Measurements from ENCODE around the gene ARHGAP32. TPM values are rescaled to one million over a fixed set of nuclear protein-coding genes. Genes with fewer than 3 reads are reported as not detected.

The ARHGAP32 gene
- total RNA-seq, 1 experiment from 2014 or later, result 54.0 TPM

DNA sequence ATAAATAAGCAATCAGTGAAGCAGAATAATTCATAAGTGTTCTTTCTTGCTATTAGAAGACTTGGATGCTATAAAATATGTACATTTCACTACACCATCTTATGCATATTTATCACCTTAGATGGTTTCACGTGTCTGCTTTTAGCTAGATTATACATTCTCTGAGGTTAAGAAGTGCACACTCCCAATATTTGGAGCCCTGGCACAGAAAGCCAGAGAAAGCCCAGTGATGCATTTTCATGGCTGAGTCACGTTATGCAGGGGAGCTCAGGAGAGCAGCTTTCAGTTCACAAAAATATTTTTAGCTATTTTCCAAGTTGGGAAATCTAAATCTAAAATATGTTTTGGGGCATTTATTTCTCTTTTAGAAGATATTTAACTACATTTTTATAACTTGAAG, 244.4 kb downstream of the ARHGAP32 start:
- Histone ChIP-seq H3K27me3 (replicated peaks; ENCODE audit: control insufficient read depth, insufficient read depth, low read length) (0 out of 2 replicates have a peak, but pooled peaks cover 2% of the 10 kb centered on the region), H3K9me3 (no peaks in the 10 kb centered on the region), H3K36me3 (ENCODE audit: control insufficient read depth, insufficient read depth, low read length) (no peaks in the 10 kb centered on the region), H3K4me1 (no peaks in the 10 kb centered on the region), H3K4me3 (ENCODE audit: low read depth, low read length) (no peak overlapping the region)
- Mint-ChIP-seq H3K27ac (ENCODE audit: unreplicated experiment) (no peak overlapping the region), H3K27me3 (ENCODE audit: insufficient read depth, unreplicated experiment) (peaks cover 6% of the 10 kb centered on the region), H3K4me3 (ENCODE audit: unreplicated experiment) (no peak overlapping the region), H3K9me3 (ENCODE audit: unreplicated experiment) (no peaks in the 10 kb centered on the region), H3K36me3 (ENCODE audit: insufficient read depth, unreplicated experiment) (no peaks in the 10 kb centered on the region), H3K4me1 (ENCODE audit: low read depth, unreplicated experiment) (no peaks in the 10 kb centered on the region)
- DNase-seq, result no peak
- ChIA-PET POLR2A (no interaction called here), CTCF (interaction anchor here (0.9 to 2.5 kb wide), 6 partner anchors 9 to 67 kb away, joined by 3 to 15 read pairs (median 4); no protein-coding TSS in a partner anchor)
- intact Hi-C loops (cut with micrococcal nuclease; ENCODE audit: unreplicated experiment), result loop anchor here (1.0 kb wide), 1 partner anchor 63 kb away; no protein-coding TSS in a partner anchor
- BruUV-seq (replicated peaks), result no TSS peak
- TF ChIP-seq, protein P1, sequence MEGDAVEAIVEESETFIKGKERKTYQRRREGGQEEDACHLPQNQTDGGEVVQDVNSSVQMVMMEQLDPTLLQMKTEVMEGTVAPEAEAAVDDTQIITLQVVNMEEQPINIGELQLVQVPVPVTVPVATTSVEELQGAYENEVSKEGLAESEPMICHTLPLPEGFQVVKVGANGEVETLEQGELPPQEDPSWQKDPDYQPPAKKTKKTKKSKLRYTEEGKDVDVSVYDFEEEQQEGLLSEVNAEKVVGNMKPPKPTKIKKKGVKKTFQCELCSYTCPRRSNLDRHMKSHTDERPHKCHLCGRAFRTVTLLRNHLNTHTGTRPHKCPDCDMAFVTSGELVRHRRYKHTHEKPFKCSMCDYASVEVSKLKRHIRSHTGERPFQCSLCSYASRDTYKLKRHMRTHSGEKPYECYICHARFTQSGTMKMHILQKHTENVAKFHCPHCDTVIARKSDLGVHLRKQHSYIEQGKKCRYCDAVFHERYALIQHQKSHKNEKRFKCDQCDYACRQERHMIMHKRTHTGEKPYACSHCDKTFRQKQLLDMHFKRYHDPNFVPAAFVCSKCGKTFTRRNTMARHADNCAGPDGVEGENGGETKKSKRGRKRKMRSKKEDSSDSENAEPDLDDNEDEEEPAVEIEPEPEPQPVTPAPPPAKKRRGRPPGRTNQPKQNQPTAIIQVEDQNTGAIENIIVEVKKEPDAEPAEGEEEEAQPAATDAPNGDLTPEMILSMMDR (IDR thresholded peaks at IDR 0.05; ENCODE audit: insufficient read depth in 1 of 2, low read depth in 1 of 2, low read length in 1 of 2, severe bottlenecking in 1 of 2, unreplicated experiment in 1 of 2), result no peak

DNA sequence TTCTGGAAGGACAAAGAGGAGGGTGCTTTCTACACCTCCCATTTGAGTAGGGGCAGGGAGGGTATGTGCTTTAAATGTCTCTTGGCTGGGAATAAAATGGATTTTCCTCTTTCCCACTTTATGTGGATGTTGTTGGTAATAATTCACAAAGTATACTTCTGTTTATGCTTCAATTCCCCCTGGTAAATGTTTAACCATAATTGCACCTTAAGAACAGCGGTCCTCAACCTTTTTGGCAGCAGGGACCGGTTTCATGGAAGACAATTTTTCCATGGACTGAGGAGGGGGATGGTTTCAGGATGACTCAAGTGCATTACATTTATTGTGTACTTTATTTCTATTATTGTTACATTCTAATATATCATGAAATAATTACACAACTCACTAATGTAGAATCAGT, 245.5 kb downstream of the ARHGAP32 start:
- Mint-ChIP-seq H3K27ac (ENCODE audit: unreplicated experiment) (no peak overlapping the region), H3K4me1 (ENCODE audit: low read depth, unreplicated experiment) (no peaks in the 10 kb centered on the region), H3K9me3 (ENCODE audit: unreplicated experiment) (no peaks in the 10 kb centered on the region), H3K27me3 (ENCODE audit: insufficient read depth, unreplicated experiment) (peaks cover 5% of the 10 kb centered on the region), H3K36me3 (ENCODE audit: insufficient read depth, unreplicated experiment) (no peaks in the 10 kb centered on the region), H3K4me3 (ENCODE audit: unreplicated experiment) (no peak overlapping the region)
- BruUV-seq (replicated peaks), result no TSS peak
- no peak for DNase-seq
- Histone ChIP-seq H3K27me3 (replicated peaks; ENCODE audit: control insufficient read depth, insufficient read depth, low read length) (0 out of 2 replicates have a peak, but pooled peaks cover 2% of the 10 kb centered on the region), H3K36me3 (ENCODE audit: control insufficient read depth, insufficient read depth, low read length) (no peaks in the 10 kb centered on the region), H3K4me1 (no peaks in the 10 kb centered on the region), H3K9me3 (no peaks in the 10 kb centered on the region), H3K4me3 (ENCODE audit: low read depth, low read length) (no peak overlapping the region)
- TF ChIP-seq, protein P1 (IDR thresholded peaks at IDR 0.05; ENCODE audit: insufficient read depth in 1 of 2, low read depth in 1 of 2, low read length in 1 of 2, severe bottlenecking in 1 of 2, unreplicated experiment in 1 of 2), result no peak
- intact Hi-C loops (cut with micrococcal nuclease; ENCODE audit: unreplicated experiment), result no loop called here
- ChIA-PET POLR2A (no interaction called here), CTCF (interaction anchor here (1.1 to 2.5 kb wide), 3 partner anchors 10 to 62 kb away, joined by 3 to 15 read pairs (median 3); no protein-coding TSS in a partner anchor)

DNA sequence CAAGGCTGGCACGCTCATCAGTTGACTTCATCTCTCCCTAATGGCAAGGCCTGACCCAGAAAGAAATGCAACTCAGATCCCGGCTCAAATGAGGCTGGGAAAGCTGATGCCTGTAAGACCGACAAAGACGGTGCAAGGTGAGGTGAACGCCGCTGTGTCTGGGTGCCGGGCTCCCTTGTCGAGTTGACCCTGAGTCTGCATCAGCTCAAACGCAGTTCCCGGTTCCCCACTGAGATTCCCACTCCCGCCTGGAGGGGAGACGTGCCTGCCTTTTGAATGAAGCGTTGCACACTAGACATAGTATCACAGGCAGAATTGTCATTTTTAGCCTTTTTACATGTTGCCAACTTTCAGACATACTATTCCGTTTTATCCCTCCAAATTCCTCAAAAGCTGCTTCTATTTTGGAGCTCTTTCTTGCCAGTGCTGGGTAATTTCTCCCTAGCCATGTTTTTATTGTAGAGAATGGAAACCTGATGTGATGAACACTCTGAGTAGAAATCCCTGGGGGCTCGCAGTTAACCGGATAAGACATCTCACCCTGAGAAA, 248.6 kb downstream of the ARHGAP32 start:
- TF ChIP-seq, protein P1 (IDR thresholded peaks at IDR 0.05; ENCODE audit: insufficient read depth in 1 of 2, low read depth in 1 of 2, low read length in 1 of 2, severe bottlenecking in 1 of 2, unreplicated experiment in 1 of 2), result no peak
- H3K36me3 Mint-ChIP-seq (ENCODE audit: insufficient read depth, unreplicated experiment), result no peaks in the 10 kb centered on the region
- no TSS peak for BruUV-seq (replicated peaks)
- ChIA-PET POLR2A (no interaction called here), CTCF (interaction anchor here (0.5 to 2.2 kb wide), 4 partner anchors 13 to 341 kb away, joined by 3 to 5 read pairs (median 4); no protein-coding TSS in a partner anchor)
- Histone ChIP-seq H3K36me3 (ENCODE audit: control insufficient read depth, insufficient read depth, low read length) (no peaks in the 10 kb centered on the region), H3K4me3 (ENCODE audit: low read depth, low read length) (no peak overlapping the region), H3K4me1 (no peaks in the 10 kb centered on the region), H3K27me3 (replicated peaks; ENCODE audit: control insufficient read depth, insufficient read depth, low read length) (peaks cover 7% of the 10 kb centered on the region), H3K9me3 (no peaks in the 10 kb centered on the region)
- no peaks in the 10 kb centered on the region for H3K4me1 Mint-ChIP-seq (ENCODE audit: low read depth, unreplicated experiment)
- intact Hi-C loops (cut with micrococcal nuclease; ENCODE audit: unreplicated experiment), result no loop called here
- peaks cover 5% of the 10 kb centered on the region for H3K27me3 Mint-ChIP-seq (ENCODE audit: insufficient read depth, unreplicated experiment)
- no peak overlapping the region for H3K4me3 Mint-ChIP-seq (ENCODE audit: unreplicated experiment)
- H3K9me3 Mint-ChIP-seq (ENCODE audit: unreplicated experiment), result no peaks in the 10 kb centered on the region
- H3K27ac Mint-ChIP-seq (ENCODE audit: unreplicated experiment), result no peak overlapping the region
- DNase-seq, result no peak
